Measurements from ENCODE around the gene CHST2.
A peak's percentile ranks its signal among the peaks of the same experiment; 100 is the strongest.

Gene CHST2

DNA sequence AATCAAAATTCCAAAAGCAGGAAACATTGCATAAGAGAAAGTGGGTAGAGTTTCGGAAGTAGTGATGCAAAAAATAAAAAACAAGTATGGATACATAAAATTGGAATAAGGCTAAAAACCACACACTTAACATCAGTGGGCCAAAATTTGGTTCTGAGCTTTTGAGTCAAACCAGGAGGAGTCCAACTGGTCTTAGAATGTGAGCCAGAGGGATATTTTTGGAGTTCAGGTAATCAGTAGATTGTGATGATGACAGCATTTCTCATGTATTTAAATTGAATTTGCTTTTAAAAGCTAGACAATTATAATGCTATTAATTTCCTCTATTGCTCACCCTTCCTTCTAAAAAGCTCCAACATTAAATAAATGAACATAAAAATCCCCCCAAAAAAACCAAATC, 38.2 kb upstream of the CHST2 start:
- no peak for DNase-seq (ENCODE audit: low read depth)
- no peak overlapping the region for H3K4me3 ChIP-seq (ENCODE audit: low read depth, low read length)
- no peak for TF ChIP-seq CTCF (conservative IDR thresholded peaks at IDR 0.05; ENCODE audit: low read depth, low read length)

GRCh38 chr3:143081844-143082778, 37.5 kb upstream of the CHST2 start:
- no peak for DNase-seq (ENCODE audit: low read depth)
- no peak for TF ChIP-seq CTCF (conservative IDR thresholded peaks at IDR 0.05; ENCODE audit: low read depth, low read length)
- H3K4me3 ChIP-seq (ENCODE audit: low read depth, low read length) = no peak overlapping the region

DNA sequence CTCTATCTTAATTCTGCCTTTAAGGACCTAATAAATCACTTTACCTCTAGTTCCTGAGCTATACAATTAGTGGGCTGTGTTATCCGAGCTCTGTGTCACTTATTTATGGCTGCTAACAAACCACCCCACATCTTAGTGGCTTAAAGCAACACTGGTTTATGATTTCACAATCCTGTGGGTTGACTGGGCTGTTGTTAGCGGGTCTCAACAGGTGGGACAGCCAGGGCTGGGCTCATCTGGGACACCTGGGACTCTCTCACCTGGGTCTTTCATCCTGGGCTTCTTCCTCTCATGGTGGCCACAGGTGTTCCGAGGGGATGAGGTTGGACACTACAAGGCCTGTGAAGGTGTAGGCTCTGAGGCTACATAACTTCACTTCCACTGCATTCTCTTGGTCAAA, 35.8 kb upstream of the CHST2 start:
- no peak for DNase-seq (ENCODE audit: low read depth)
- no peak overlapping the region for H3K4me3 ChIP-seq (ENCODE audit: low read depth, low read length)
- no peak for TF ChIP-seq CTCF (conservative IDR thresholded peaks at IDR 0.05; ENCODE audit: low read depth, low read length)

DNA sequence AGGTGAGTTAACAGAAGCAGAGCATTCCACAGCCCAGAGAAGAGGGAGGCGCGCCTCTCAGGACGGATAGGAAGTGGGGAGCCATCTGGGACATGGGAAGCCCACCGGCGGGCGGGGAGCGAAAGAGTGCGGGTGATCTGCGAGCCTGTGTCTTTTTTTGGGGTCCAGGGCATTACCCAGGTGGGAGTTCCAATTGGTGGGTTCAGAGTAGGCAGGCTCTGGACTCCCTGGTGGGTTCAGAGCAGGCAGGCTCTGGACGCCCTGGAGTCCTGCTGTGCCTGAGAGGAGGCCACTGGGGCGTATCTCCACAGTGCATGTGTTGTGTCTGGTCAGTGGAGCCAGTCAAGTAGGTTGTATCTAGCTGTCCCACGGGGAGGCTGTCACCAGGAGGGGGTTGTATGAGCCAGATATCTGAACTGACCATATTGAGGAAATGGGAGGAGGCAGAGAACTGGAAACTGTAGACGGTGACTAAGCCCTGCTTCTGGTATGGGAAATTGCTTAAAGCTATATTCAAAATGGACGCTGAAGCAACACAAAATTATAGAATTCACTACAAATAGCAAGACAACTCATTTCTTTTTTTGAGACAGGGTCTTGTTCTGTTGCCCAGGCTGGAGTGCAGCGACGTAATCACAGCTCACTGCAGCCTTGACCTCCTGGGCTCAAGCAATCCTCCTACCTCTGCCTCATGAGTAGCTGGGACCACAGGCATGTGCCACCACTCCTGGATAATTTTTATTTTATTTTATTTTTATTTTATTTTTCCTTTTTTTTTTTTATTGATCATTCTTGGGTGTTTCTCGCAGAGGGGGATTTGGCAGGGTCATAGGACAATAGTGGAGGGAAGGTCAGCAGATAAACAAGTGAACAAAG, 34.5 kb upstream of the CHST2 start:
- TF ChIP-seq CTCF (conservative IDR thresholded peaks at IDR 0.05; ENCODE audit: low read depth, low read length) = peak; percentile 29
- peak; percentile 90 for DNase-seq (ENCODE audit: low read depth)
- no peak overlapping the region for H3K4me3 ChIP-seq (ENCODE audit: low read depth, low read length)

- no peak for TF ChIP-seq CTCF (conservative IDR thresholded peaks at IDR 0.05; ENCODE audit: low read depth, low read length)
- no peak overlapping the region for H3K4me3 ChIP-seq (ENCODE audit: low read depth, low read length)
- no peak for DNase-seq (ENCODE audit: low read depth)
Measured at GRCh38 chr3:143088835-143089234, 30.7 kb upstream of the CHST2 start.

DNA sequence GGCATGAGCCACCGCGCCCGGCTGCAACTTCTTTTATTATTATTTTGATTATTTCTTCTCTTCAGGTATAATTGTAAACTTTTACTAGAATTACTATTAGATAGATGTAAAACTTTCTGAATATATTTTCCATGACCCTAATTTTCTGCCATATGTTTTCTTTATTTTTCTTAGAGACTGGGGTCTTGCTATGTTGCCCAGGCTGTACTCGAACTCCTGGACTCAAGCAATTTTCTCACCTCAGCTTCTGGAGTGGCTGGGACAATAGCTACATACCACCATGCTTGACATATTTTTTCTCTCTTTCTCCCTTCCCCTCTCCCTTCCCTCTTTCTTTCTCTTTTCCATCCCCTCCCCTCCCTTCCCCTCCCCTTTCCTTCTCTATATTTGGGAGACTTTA, 29.6 kb upstream of the CHST2 start:
- DNase-seq (ENCODE audit: low read depth) = no peak
- no peak for TF ChIP-seq CTCF (conservative IDR thresholded peaks at IDR 0.05; ENCODE audit: low read depth, low read length)
- no peak overlapping the region for H3K4me3 ChIP-seq (ENCODE audit: low read depth, low read length)

All from choroid plexus epithelial cell (primary cell).